ENCODE results near the gene HINFP.

- TF ChIP-seq ZFX (IDR thresholded peaks at IDR 0.05) = no peak
- TF ChIP-seq CTCF (conservative IDR thresholded peaks at IDR 0.05) = no peak
Observed at GRCh38 chr11:119120639-119121007, 757 bp upstream of the HINFP start.

Measured in C4-2B (cell line).